B cell (primary cell): ENCODE measurements around the gene AUNIP. TPM values are rescaled to one million over a fixed set of nuclear protein-coding genes. Genes with fewer than 3 reads are reported as not detected.
"Not testable (repeated sequence)": the region's sequence is repeated elsewhere in the genome, so short reads cannot be mapped to it uniquely, and the experiment has no call there.

Source experiments
- ATAC-seq: fragments of 200-7000 bp; cut with Tn5 transposase; one replicate; pipeline ENCODE4 v1.10.0; 2021; ENCODE audit warnings: low read depth, mild to moderate bottlenecking, moderate number of reproducible peaks, moderate library complexity
- CTCF ChIA-PET: fragments of 350-600 bp; sonication (Branson Sonifier 250); formaldehyde crosslinking; loops from one replicate; lab custom pipeline; 2021; ENCODE audit warnings: antibody characterized with exemption, inconsistent platforms; lab: Charles Lee
- POLR2A ChIA-PET: fragments of 350-600 bp; sonication (Branson Sonifier 250); formaldehyde crosslinking; loops from one replicate; lab custom pipeline; 2021; ENCODE audit warnings: antibody characterized with exemption; lab: Charles Lee
- DNase-seq: peaks from one replicate; pipeline ENCODE4 v3.0.0; 2013
- H2AFZ ChIP-seq: 2 replicates; pipeline ENCODE4 v1.6.1; 2012; ENCODE audit warnings: mild to moderate bottlenecking, low read depth, low read length; ENCODE audit not compliant: insufficient read depth, poor library complexity, severe bottlenecking
- H3K27ac ChIP-seq, 2 donors: 1 replicate in 1 of 2; 2 replicates in 1 of 2; pipeline ENCODE4 v1.5.1; 2012 to 2013; ENCODE audit warnings: low read length in 2 of 2, mild to moderate bottlenecking in 2 of 2, moderate library complexity in 1 of 2
- H3K27me3 ChIP-seq, 4 experiments: fragments of 200-600 bp in 1 of 4; sonication (generic) in 1 of 4; replicated peaks in 1 of 4; 1 replicate in 2 of 4; 2 replicates in 2 of 4; pipeline versions ENCODE4 v1.6.1 to v1.7.0; 2013 to 2016; ENCODE audit warnings: low read length in 3 of 4, mild to moderate bottlenecking in 2 of 4, mixed read lengths in 1 of 4, moderate library complexity in 1 of 4; ENCODE audit not compliant: insufficient read depth in 4 of 4, control insufficient read depth in 3 of 4; ENCODE audit errors: control extremely low read depth in 1 of 4
- H3K36me3 ChIP-seq, 2 experiments: replicated peaks in 1 of 2; 1 replicate in 1 of 2; 2 replicates in 1 of 2; pipeline versions ENCODE4 v1.6.1 to v1.7.1; 2013; ENCODE audit warnings: low read length in 1 of 2; ENCODE audit not compliant: insufficient read depth in 2 of 2, control insufficient read depth in 1 of 2; ENCODE audit errors: control extremely low read depth in 1 of 2, extremely low read depth in 1 of 2
- H3K4me1 ChIP-seq, 2 donors: fragments of 200-600 bp in 1 of 2; sonication (generic) in 1 of 2; 1 replicate in 1 of 2; 2 replicates in 1 of 2; pipeline versions ENCODE4 v1.5.1 to v1.6.1; 2013 to 2017; ENCODE audit warnings: low read length in 2 of 2; ENCODE audit not compliant: control insufficient read depth in 2 of 2, insufficient read depth in 2 of 2
- H3K4me2 ChIP-seq: replicated peaks from 2 replicates; pipeline ENCODE3; 2012; ENCODE audit warnings: mild to moderate bottlenecking, low read depth, low read length; ENCODE audit not compliant: poor library complexity, severe bottlenecking
- H3K4me3 ChIP-seq, 5 experiments: fragments of 200-600 bp in 1 of 5; sonication (generic) in 1 of 5; 1 replicate in 3 of 5; 2 replicates in 2 of 5; pipeline versions ENCODE4 v1.5.1 to v1.7.0; 2011 to 2016; ENCODE audit warnings: low read length in 4 of 5, mild to moderate bottlenecking in 4 of 5, low read depth in 2 of 5, control low read depth in 1 of 5, moderate library complexity in 1 of 5; ENCODE audit not compliant: insufficient read depth in 1 of 5; ENCODE audit errors: control extremely low read depth in 1 of 5, extremely low read depth in 1 of 5
- H3K79me2 ChIP-seq: fragments of 200-600 bp; sonication (generic); one replicate; pipeline ENCODE4 v1.6.0; 2016; ENCODE audit warnings: low read length; ENCODE audit not compliant: control insufficient read depth, insufficient read depth
- H3K9ac ChIP-seq: fragments of 200-600 bp; sonication (generic); 2 replicates; pipeline ENCODE4 v1.6.1; 2017; ENCODE audit warnings: mild to moderate bottlenecking, low read length, moderate library complexity
- H3K9me3 ChIP-seq, 3 donors: one replicate each; pipeline versions ENCODE4 v1.6.1 to v1.7.1; 2013; ENCODE audit warnings: low read length in 2 of 3; ENCODE audit not compliant: control insufficient read depth in 2 of 3, insufficient read depth in 1 of 3; ENCODE audit errors: control extremely low read depth in 1 of 3
- H4K20me1 ChIP-seq: 2 replicates; pipeline ENCODE4 v1.6.0; 2012; ENCODE audit warnings: mild to moderate bottlenecking, low read length; ENCODE audit not compliant: insufficient read depth, control insufficient read depth, poor library complexity, severe bottlenecking
- H3K27ac Mint-ChIP-seq: one replicate; pipeline ENCODE4 v1.8.0; 2021; ENCODE audit warnings: mixed read lengths
- H3K27me3 Mint-ChIP-seq: one replicate; pipeline ENCODE4 v1.8.0; 2021; ENCODE audit warnings: mixed read lengths
- H3K4me1 Mint-ChIP-seq: one replicate; pipeline ENCODE4 v1.8.0; 2021; ENCODE audit warnings: mixed read lengths
- H3K4me3 Mint-ChIP-seq: one replicate; pipeline ENCODE4 v1.8.0; 2021; ENCODE audit warnings: mixed read lengths
- H3K9me3 Mint-ChIP-seq: one replicate; pipeline ENCODE4 v1.8.0; 2022; ENCODE audit warnings: mixed read lengths; ENCODE audit not compliant: insufficient read depth
- EZH2 ChIP-seq: IDR thresholded peaks from 2 replicates; pipeline ENCODE4 v1.6.1; 2012; ENCODE audit warnings: borderline replicate concordance, low read depth, mild to moderate bottlenecking, moderate library complexity, low read length; ENCODE audit not compliant: insufficient read depth, poor library complexity, severe bottlenecking
- WGBS: methylation state at CpG from one replicate; pipeline ENCODE4 v1.1.5; 2013; ENCODE audit warnings: missing lambda C conversion rate; ENCODE audit not compliant: insufficient coverage; 5-methylcytosine and 5-hydroxymethylcytosine counted together
- intact Hi-C: fragments of 100-400 bp; cut with micrococcal nuclease; formaldehyde crosslinking; loops from one replicate; pipeline ENCODE4 v1.10.0; 2022
- polyA plus RNA-seq: library from polyadenylated mRNA; depleted of rRNA; stranded (reverse); fragments of >200 nt; gene quantifications from 2 replicates; pipeline ENCODE4 v1.2.3, GENCODE V29; 2012
- total RNA-seq, 2 donors: library from RNA; stranded (reverse); fragments of 120-200 nt in 1 of 2; gene quantifications; 1 replicate in 1 of 2; 2 replicates in 1 of 2; pipeline versions ENCODE4 v1.2.3 to v1.2.4, GENCODE V29; 2013 to 2022
- TF ChIP-seq, protein P1 (sequence below): fragments of 200-600 bp; IDR thresholded peaks from one replicate; pipeline ENCODE4 v1.8.0; 2022; ENCODE audit warnings: antibody characterized with exemption, mild to moderate bottlenecking

The AUNIP gene
- total and polyA plus RNA-seq, 2 donors (not counting 1 experiment from before 2014, with no cell fraction given) = 0.27 TPM; not detected in 1

GRCh38 chr1:25843483-25843882, 15.8 kb downstream of the AUNIP start:
- CTCF ChIA-PET = no interaction called here

GRCh38 chr1:25839808-25840207, 19.4 kb downstream of the AUNIP start:
- H3K27me3 ChIP-seq, H3K27ac ChIP-seq, H3K27ac Mint-ChIP-seq, H3K79me2 ChIP-seq, H3K4me3 Mint-ChIP-seq, H3K9ac ChIP-seq, ATAC-seq, H3K4me1 Mint-ChIP-seq, H3K4me1 ChIP-seq, H3K4me3 ChIP-seq, DNase-seq, H4K20me1 ChIP-seq, H3K9me3 ChIP-seq, H3K9me3 Mint-ChIP-seq, H3K4me2 ChIP-seq, H2AFZ ChIP-seq, H3K36me3 ChIP-seq, H3K27me3 Mint-ChIP-seq, intact Hi-C loops: not testable (repeated sequence)
- WGBS = no CpG with 5 or more reads among the region's 4 CpGs
- ChIA-PET CTCF (interaction anchor here (1.4 kb wide), 1 partner anchor 158 kb away, joined by 5 read pairs; the partner anchor contains the start of gene PAFAH2), POLR2A (interaction anchor here (0.7 kb wide), 1 partner anchor 154 kb away, joined by 3 read pairs; no protein-coding TSS in a partner anchor)

More at GRCh38 chr1:25843483-25843882, 15.8 kb downstream of the AUNIP start:
- H3K4me3 Mint-ChIP-seq = no peak overlapping the region
- Histone ChIP-seq H3K36me3 (no peaks in the 10 kb centered on the region), H3K4me3 (no peak overlapping the region), H4K20me1 (no peaks in the 10 kb centered on the region), H3K9ac (no peak overlapping the region), H2AFZ (no peak overlapping the region), H3K27me3 (no peaks in the 10 kb centered on the region), H3K4me2 (no peak overlapping the region), H3K27ac (no peak overlapping the region), H3K9me3 (no peaks in the 10 kb centered on the region), H3K79me2 (no peaks in the 10 kb centered on the region), H3K4me1 (no peaks in the 10 kb centered on the region)
- intact Hi-C loops = no loop called here
- no peak overlapping the region for H3K27ac Mint-ChIP-seq
- no peaks in the 10 kb centered on the region for H3K27me3 Mint-ChIP-seq
- peaks cover 6% of the 10 kb centered on the region for H3K4me1 Mint-ChIP-seq
- ATAC-seq (no peak), DNase-seq (no peak)
- TF ChIP-seq, protein P1, sequence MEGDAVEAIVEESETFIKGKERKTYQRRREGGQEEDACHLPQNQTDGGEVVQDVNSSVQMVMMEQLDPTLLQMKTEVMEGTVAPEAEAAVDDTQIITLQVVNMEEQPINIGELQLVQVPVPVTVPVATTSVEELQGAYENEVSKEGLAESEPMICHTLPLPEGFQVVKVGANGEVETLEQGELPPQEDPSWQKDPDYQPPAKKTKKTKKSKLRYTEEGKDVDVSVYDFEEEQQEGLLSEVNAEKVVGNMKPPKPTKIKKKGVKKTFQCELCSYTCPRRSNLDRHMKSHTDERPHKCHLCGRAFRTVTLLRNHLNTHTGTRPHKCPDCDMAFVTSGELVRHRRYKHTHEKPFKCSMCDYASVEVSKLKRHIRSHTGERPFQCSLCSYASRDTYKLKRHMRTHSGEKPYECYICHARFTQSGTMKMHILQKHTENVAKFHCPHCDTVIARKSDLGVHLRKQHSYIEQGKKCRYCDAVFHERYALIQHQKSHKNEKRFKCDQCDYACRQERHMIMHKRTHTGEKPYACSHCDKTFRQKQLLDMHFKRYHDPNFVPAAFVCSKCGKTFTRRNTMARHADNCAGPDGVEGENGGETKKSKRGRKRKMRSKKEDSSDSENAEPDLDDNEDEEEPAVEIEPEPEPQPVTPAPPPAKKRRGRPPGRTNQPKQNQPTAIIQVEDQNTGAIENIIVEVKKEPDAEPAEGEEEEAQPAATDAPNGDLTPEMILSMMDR = no peak
- no peak for TF ChIP-seq EZH2
- POLR2A ChIA-PET = no interaction called here
- WGBS = 62% methylated on average over 2 of the region's 3 CpGs
- peaks cover 2% of the 10 kb centered on the region for H3K9me3 Mint-ChIP-seq
